Measurements from ENCODE around the gene PURA. TPM values are rescaled to one million over a fixed set of nuclear protein-coding genes. Genes with fewer than 3 reads are reported as not detected.

The PURA gene
- total and polyA plus RNA-seq, 2 of the 13 experiments (the other 11 are each of a cell fraction or from before 2014, with no cell fraction given): 2.0 to 5.0 TPM

- TF ChIP-seq ZFP36 (IDR thresholded peaks at IDR 0.05; ENCODE audit: borderline replicate concordance, low read depth, low read length, partially characterized antibody): no peak
- peak; percentile 55; the same call in 1 of the 2 replicates for TF ChIP-seq ZNF276 (CRISPR knock-in tag; IDR thresholded peaks at IDR 0.05; ENCODE audit: low read depth)
- TF ChIP-seq TCF7 (IDR thresholded peaks at IDR 0.05; ENCODE audit: low read depth): peak; percentile 11; the same call in 1 of the 2 replicates
- TF ChIP-seq TBX2 (CRISPR knock-in tag; IDR thresholded peaks at IDR 0.05; ENCODE audit: borderline replicate concordance): peak; percentile 29; the same call in 1 of the 2 replicates
- no peak for TF ChIP-seq SP1 (IDR thresholded peaks at IDR 0.05)
- peak; percentile 64; the same call in 1 of the 2 replicates for TF ChIP-seq SP1 (CRISPR knock-in tag; IDR thresholded peaks at IDR 0.05)
- peak; percentile 31; the same call in 1 of the 2 replicates for TF ChIP-seq FOSL2 (CRISPR knock-in tag; IDR thresholded peaks at IDR 0.05)
- TF ChIP-seq PAXIP1 (CRISPR knock-in tag; conservative IDR thresholded peaks at IDR 0.05): peak; percentile 56
- 0 out of 2 replicates have a peak, but pooled peaks have one; percentile 8 for TF ChIP-seq ZNF652 (CRISPR knock-in tag; IDR thresholded peaks at IDR 0.05; ENCODE audit: borderline replicate concordance, low read depth)
- TF ChIP-seq ZMAT3 (CRISPR knock-in tag; conservative IDR thresholded peaks at IDR 0.05): no peak
- 0 out of 2 replicates have a peak, but pooled peaks have one; percentile 32 for TF ChIP-seq SAP130 (CRISPR knock-in tag; IDR thresholded peaks at IDR 0.05; ENCODE audit: low read depth)
- no peak for TF ChIP-seq ZNF616 (CRISPR knock-in tag; IDR thresholded peaks at IDR 0.05; ENCODE audit: low read depth)
- peak; percentile 44; the same call in 1 of the 2 replicates for TF ChIP-seq IRF2 (CRISPR knock-in tag; IDR thresholded peaks at IDR 0.05)
- peak; percentile 35; the same call in 1 of the 2 replicates for TF ChIP-seq ZNF556 (CRISPR knock-in tag; IDR thresholded peaks at IDR 0.05; ENCODE audit: borderline replicate concordance)
- TF ChIP-seq, protein P1, sequence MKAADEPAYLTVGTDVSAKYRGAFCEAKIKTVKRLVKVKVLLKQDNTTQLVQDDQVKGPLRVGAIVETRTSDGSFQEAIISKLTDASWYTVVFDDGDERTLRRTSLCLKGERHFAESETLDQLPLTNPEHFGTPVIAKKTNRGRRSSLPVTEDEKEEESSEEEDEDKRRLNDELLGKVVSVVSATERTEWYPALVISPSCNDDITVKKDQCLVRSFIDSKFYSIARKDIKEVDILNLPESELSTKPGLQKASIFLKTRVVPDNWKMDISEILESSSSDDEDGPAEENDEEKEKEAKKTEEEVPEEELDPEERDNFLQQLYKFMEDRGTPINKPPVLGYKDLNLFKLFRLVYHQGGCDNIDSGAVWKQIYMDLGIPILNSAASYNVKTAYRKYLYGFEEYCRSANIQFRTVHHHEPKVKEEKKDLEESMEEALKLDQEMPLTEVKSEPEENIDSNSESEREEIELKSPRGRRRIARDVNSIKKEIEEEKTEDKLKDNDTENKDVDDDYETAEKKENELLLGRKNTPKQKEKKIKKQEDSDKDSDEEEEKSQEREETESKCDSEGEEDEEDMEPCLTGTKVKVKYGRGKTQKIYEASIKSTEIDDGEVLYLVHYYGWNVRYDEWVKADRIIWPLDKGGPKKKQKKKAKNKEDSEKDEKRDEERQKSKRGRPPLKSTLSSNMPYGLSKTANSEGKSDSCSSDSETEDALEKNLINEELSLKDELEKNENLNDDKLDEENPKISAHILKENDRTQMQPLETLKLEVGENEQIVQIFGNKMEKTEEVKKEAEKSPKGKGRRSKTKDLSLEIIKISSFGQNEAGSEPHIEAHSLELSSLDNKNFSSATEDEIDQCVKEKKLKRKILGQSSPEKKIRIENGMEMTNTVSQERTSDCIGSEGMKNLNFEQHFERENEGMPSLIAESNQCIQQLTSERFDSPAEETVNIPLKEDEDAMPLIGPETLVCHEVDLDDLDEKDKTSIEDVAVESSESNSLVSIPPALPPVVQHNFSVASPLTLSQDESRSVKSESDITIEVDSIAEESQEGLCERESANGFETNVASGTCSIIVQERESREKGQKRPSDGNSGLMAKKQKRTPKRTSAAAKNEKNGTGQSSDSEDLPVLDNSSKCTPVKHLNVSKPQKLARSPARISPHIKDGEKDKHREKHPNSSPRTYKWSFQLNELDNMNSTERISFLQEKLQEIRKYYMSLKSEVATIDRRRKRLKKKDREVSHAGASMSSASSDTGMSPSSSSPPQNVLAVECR (CRISPR knock-in tag; IDR thresholded peaks at IDR 0.05; ENCODE audit: borderline replicate concordance): peak; percentile 37; the same call in 1 of the 2 replicates
- TF ChIP-seq HMG20A (CRISPR knock-in tag; IDR thresholded peaks at IDR 0.05; ENCODE audit: borderline replicate concordance): peak; percentile 21; the same call in 1 of the 2 replicates
- no peak for TF ChIP-seq ATF6 (CRISPR knock-in tag; conservative IDR thresholded peaks at IDR 0.05)
Observed at GRCh38 chr5:140157032-140157781, 43.3 kb downstream of the PURA start (continued).
